Nephron (organoid): Measurements from ENCODE around the gene HMCN1.
A peak's percentile ranks its signal among the peaks of the same experiment; 100 is the strongest.

Experiments
- H3K27ac Mint-ChIP-seq, 3 experiments: 2 replicates each; pipeline ENCODE4 v1.8.0; 2020; ENCODE audit warnings: mixed read lengths in 3 of 3, mild to moderate bottlenecking in 2 of 3, moderate library complexity in 1 of 3
- H3K27me3 Mint-ChIP-seq: 2 replicates; pipeline ENCODE4 v1.8.0; 2021; ENCODE audit warnings: low read depth, mild to moderate bottlenecking, moderate library complexity, mixed read lengths
- H3K36me3 Mint-ChIP-seq: 2 replicates; pipeline ENCODE4 v1.8.0; 2020; ENCODE audit warnings: low read depth, mixed read lengths
- H3K4me1 Mint-ChIP-seq: 2 replicates; pipeline ENCODE4 v1.8.0; 2020; ENCODE audit warnings: mixed read lengths
- H3K4me3 Mint-ChIP-seq, 3 experiments: 2 replicates each; pipeline ENCODE4 v1.8.0; 2020; ENCODE audit warnings: mild to moderate bottlenecking in 3 of 3, mixed read lengths in 3 of 3, moderate library complexity in 2 of 3
- H3K9me3 Mint-ChIP-seq: 2 replicates; pipeline ENCODE4 v1.8.0; 2020; ENCODE audit warnings: mixed read lengths
- TF ChIP-seq, protein P1 (sequence below), 3 experiments: fragments of 200-600 bp; sonication (generic); IDR thresholded peaks; one replicate each; pipeline ENCODE4 v1.5.0; 2021; ENCODE audit warnings: antibody characterized with exemption in 3 of 3; ENCODE audit not compliant: unreplicated experiment in 3 of 3

Gene HMCN1

GRCh38 chr1:185960422-185961321 is 226.5 kb downstream of the HMCN1 start:
- TF ChIP-seq, protein P1, sequence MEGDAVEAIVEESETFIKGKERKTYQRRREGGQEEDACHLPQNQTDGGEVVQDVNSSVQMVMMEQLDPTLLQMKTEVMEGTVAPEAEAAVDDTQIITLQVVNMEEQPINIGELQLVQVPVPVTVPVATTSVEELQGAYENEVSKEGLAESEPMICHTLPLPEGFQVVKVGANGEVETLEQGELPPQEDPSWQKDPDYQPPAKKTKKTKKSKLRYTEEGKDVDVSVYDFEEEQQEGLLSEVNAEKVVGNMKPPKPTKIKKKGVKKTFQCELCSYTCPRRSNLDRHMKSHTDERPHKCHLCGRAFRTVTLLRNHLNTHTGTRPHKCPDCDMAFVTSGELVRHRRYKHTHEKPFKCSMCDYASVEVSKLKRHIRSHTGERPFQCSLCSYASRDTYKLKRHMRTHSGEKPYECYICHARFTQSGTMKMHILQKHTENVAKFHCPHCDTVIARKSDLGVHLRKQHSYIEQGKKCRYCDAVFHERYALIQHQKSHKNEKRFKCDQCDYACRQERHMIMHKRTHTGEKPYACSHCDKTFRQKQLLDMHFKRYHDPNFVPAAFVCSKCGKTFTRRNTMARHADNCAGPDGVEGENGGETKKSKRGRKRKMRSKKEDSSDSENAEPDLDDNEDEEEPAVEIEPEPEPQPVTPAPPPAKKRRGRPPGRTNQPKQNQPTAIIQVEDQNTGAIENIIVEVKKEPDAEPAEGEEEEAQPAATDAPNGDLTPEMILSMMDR (IDR thresholded peaks at IDR 0.05; ENCODE audit: unreplicated experiment in 3 of 3) = no peak
- Mint-ChIP-seq H3K4me1 (peaks cover 28% of the 10 kb centered on the region), H3K9me3 (no peaks in the 10 kb centered on the region), H3K36me3 (peaks cover 1% of the 10 kb centered on the region), H3K4me3 (peak overlapping the region in 1 of 3 experiments; percentile 13), H3K27ac (peak overlapping the region; percentile 20 to 82 (median 62)), H3K27me3 (no peaks in the 10 kb centered on the region)

DNA sequence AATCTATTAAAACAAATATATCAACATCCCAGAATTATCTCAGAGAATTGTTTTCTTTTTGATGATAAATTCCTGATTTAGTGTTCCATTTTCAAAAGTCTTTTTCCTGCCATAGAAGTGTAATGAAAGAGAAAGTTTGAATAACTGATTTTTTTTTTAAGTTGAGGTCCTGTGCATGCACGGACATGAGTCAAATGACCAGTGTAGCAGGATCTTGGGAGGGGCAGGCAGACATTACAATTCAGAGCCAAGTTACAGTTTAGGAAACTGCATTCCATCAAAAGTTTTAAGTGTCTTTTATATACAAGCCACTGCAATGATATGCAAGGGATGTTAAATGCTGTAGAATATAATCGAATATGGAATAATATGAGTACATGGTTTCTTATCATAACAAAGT is 227.5 kb downstream of the HMCN1 start:
- Mint-ChIP-seq H3K27ac (peak overlapping the region in 2 of 3 experiments; percentile 0 to 18), H3K27me3 (no peaks in the 10 kb centered on the region), H3K4me3 (no peak overlapping the region), H3K4me1 (peaks cover 30% of the 10 kb centered on the region), H3K9me3 (no peaks in the 10 kb centered on the region), H3K36me3 (peaks cover 5% of the 10 kb centered on the region)
- TF ChIP-seq, protein P1 (IDR thresholded peaks at IDR 0.05; ENCODE audit: unreplicated experiment in 3 of 3) = no peak

- Mint-ChIP-seq H3K4me3 (no peak overlapping the region), H3K27ac (peak overlapping the region in 1 of 3 experiments; percentile 26), H3K27me3 (no peaks in the 10 kb centered on the region), H3K36me3 (peaks cover 13% of the 10 kb centered on the region), H3K9me3 (no peaks in the 10 kb centered on the region), H3K4me1 (peaks cover 35% of the 10 kb centered on the region)
- TF ChIP-seq, protein P1 (IDR thresholded peaks at IDR 0.05; ENCODE audit: unreplicated experiment in 3 of 3) = no peak
Observed at GRCh38 chr1:185964946-185965345, 230.8 kb downstream of the HMCN1 start.

DNA sequence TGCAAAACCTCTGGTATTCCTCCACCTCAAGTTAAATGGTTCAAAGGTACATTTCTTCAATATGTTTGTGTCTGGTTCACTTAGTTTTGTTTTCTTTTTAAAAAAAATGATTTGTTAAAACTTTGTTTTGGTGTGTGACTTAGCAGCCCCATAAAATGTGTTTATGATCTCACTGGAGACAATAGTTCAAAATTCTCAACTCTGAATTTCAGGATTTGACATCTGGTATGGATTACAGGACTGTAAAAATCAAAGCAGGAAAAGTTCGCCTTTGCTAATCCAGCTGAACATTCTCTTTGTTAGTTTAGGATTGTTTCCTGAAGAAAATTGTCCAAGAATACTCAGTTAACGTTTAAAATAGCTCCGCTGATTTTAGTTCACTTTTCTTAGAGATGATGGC is 231.7 kb downstream of the HMCN1 start:
- H3K27ac Mint-ChIP-seq = peak overlapping the region; percentile 5 to 81 (median 71)
- no peaks in the 10 kb centered on the region for H3K9me3 Mint-ChIP-seq
- H3K36me3 Mint-ChIP-seq = peaks cover 17% of the 10 kb centered on the region
- peaks cover 29% of the 10 kb centered on the region for H3K4me1 Mint-ChIP-seq
- no peaks in the 10 kb centered on the region for H3K27me3 Mint-ChIP-seq
- H3K4me3 Mint-ChIP-seq = no peak overlapping the region
- TF ChIP-seq, protein P1 (IDR thresholded peaks at IDR 0.05; ENCODE audit: unreplicated experiment in 3 of 3) = no peak

DNA sequence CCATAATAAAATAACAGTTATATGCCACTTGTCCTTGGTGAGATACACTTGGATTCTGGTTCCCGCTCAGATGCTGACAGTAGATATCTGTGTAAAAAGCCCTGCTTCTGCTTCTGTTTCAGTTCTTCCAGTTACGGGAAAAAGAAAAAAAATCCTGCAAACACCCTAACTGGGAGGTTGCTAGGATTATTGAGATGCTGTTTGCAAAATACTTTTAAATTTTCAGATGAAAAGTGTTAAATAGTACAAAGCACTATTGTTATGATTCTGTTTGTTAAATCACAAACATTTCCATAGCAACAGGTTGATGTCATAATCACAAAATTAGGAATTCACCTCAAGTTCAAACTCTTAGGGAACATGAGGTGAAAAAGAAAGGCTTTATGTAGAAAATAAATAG is 232.3 kb downstream of the HMCN1 start:
- peaks cover 26% of the 10 kb centered on the region for H3K4me1 Mint-ChIP-seq
- H3K4me3 Mint-ChIP-seq = no peak overlapping the region
- no peak overlapping the region for H3K27ac Mint-ChIP-seq
- H3K9me3 Mint-ChIP-seq = no peaks in the 10 kb centered on the region
- H3K27me3 Mint-ChIP-seq = no peaks in the 10 kb centered on the region
- peaks cover 17% of the 10 kb centered on the region for H3K36me3 Mint-ChIP-seq
- TF ChIP-seq, protein P1 (IDR thresholded peaks at IDR 0.05; ENCODE audit: unreplicated experiment in 3 of 3) = no peak

- Mint-ChIP-seq H3K4me1 (peaks cover 24% of the 10 kb centered on the region), H3K27ac (no peak overlapping the region), H3K4me3 (no peak overlapping the region), H3K9me3 (no peaks in the 10 kb centered on the region), H3K27me3 (no peaks in the 10 kb centered on the region), H3K36me3 (peaks cover 28% of the 10 kb centered on the region)
- TF ChIP-seq, protein P1 (IDR thresholded peaks at IDR 0.05; ENCODE audit: unreplicated experiment in 3 of 3) = no peak
Observed at GRCh38 chr1:185969028-185969427, 234.8 kb downstream of the HMCN1 start.
